Activated naive CD4-positive, alpha-beta T cell treated with anti-CD3 and anti-CD28 coated beads, Interleukin-2, amount 10 ng/mL, durations not matched to agents 7 days and 5 days (primary cell): Measurements from ENCODE around the gene CEL.

Experiments
- CTCF ChIA-PET: fragments of 350-600 bp; sonication (Branson Sonifier 250); formaldehyde crosslinking; loops from one replicate; lab custom pipeline; 2021; ENCODE audit warnings: antibody characterized with exemption; lab: Charles Lee
- DNase-seq: peaks from one replicate; pipeline ENCODE4 v3.0.0-alpha.2; 2020
- H3K27ac Mint-ChIP-seq: one replicate; pipeline ENCODE4 v1.8.0; 2021; ENCODE audit warnings: mild to moderate bottlenecking, moderate library complexity, mixed read lengths
- H3K27me3 Mint-ChIP-seq: one replicate; pipeline ENCODE4 v1.8.0; 2021; ENCODE audit warnings: mild to moderate bottlenecking, mixed read lengths
- H3K36me3 Mint-ChIP-seq: one replicate; pipeline ENCODE4 v1.8.0; 2021; ENCODE audit warnings: mixed read lengths
- H3K4me1 Mint-ChIP-seq: one replicate; pipeline ENCODE4 v1.8.0; 2021; ENCODE audit warnings: mixed read lengths
- H3K4me3 Mint-ChIP-seq: one replicate; pipeline ENCODE4 v1.8.0; 2021; ENCODE audit warnings: mild to moderate bottlenecking, moderate library complexity, mixed read lengths
- H3K9me3 Mint-ChIP-seq: one replicate; pipeline ENCODE4 v1.8.0; 2021; ENCODE audit warnings: mixed read lengths

CEL gene

DNA sequence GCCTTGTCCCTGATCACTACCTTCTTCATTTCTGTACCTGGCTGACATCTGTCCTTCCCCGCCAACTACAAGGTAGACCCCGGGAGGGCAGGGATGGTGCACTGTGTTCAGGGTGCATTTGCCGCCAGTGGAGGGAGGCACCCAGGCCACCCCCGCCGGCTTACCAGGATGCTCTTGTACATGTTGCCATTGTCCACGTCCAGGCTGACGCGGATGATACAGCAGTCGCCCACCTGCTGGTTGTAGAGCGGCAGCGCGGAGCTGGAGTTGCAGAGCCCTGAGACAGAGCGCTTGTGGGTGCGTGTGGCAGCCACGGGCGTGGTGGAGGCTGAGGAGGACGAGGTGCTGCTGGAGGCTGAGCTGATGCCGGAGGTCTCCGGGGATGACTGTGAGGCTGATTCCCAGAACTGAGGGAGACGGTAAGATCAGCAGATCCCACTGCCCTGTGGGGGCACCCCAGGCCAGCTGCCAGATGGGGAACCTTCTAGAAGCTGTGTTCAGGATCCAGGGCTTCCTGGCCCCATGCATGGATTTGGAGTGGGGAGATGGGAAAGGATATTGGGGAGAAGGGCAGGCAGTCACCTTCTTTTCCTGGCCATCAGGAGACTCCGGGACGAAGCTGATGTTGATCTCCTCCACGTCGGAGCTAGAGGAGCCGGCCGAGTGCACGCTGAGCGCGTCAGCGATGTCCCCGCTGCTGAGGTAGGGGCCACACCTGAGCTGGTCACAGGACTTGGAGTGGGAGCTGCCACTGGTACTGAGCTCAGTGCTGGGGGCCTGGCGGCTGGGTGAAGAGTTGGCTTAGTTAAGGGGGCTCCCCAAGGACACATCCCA, 39.8 kb downstream of the CEL start:
- H3K4me3 Mint-ChIP-seq = no peak overlapping the region
- H3K4me1 Mint-ChIP-seq = peaks cover 2% of the 10 kb centered on the region
- DNase-seq = no peak
- peaks cover 1% of the 10 kb centered on the region for H3K9me3 Mint-ChIP-seq
- CTCF ChIA-PET = interaction anchor here (0.7 to 23.0 kb wide), 11 partner anchors 9 to 85 kb away, joined by 3 to 357 read pairs (median 4); no protein-coding TSS in a partner anchor
- peak overlapping the region; percentile 30 for H3K27ac Mint-ChIP-seq
- H3K27me3 Mint-ChIP-seq = no peaks in the 10 kb centered on the region
- peaks cover 55% of the 10 kb centered on the region for H3K36me3 Mint-ChIP-seq

DNA sequence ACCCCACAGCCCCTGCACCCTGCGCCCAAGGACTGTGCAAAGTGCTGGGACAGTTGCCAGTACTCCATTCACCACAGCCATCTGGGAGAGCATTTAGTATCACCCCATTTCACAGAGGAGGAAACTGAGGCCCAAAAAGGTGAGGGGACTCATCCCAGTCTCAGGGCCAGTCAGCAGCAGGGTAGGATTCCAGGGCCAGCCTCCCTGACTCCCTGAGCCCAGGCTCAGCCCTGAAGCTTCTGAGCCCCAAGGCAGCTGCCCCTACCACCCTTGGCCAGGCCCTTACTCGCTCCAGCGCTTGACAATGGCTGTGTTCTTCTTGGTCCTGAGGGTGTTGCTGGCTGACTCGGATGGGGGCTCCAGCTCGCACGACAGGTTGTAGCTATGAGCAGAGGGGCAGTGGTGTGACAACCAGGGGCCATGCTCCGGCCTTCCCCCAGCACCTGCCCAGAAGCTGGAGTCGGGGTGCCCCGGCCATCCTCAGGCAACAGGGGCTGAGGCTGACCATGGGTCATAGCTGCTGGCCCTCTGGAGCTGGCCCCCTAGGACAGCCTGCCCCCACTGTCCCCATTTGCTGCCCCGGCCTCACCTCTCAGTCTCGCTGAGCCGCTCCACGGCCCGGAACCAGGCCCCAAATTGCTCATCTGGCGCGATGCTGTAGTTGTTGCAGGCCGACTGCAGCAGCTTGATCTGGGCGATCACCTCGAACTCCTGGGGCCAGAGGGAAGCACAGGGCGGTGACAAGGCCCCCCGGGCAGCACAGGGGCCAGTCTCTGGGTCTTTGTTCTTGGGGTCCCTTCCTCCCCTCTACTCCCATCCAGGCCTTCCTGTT, 40.6 kb downstream of the CEL start:
- no peaks in the 10 kb centered on the region for H3K27me3 Mint-ChIP-seq
- H3K36me3 Mint-ChIP-seq = peaks cover 50% of the 10 kb centered on the region
- no peak overlapping the region for H3K27ac Mint-ChIP-seq
- DNase-seq = no peak
- CTCF ChIA-PET = interaction anchor here (0.9 to 23.0 kb wide), 12 partner anchors 8 to 84 kb away, joined by 3 to 357 read pairs (median 4); no protein-coding TSS in a partner anchor
- no peaks in the 10 kb centered on the region for H3K9me3 Mint-ChIP-seq
- peaks cover 4% of the 10 kb centered on the region for H3K4me1 Mint-ChIP-seq
- H3K4me3 Mint-ChIP-seq = no peak overlapping the region

DNA sequence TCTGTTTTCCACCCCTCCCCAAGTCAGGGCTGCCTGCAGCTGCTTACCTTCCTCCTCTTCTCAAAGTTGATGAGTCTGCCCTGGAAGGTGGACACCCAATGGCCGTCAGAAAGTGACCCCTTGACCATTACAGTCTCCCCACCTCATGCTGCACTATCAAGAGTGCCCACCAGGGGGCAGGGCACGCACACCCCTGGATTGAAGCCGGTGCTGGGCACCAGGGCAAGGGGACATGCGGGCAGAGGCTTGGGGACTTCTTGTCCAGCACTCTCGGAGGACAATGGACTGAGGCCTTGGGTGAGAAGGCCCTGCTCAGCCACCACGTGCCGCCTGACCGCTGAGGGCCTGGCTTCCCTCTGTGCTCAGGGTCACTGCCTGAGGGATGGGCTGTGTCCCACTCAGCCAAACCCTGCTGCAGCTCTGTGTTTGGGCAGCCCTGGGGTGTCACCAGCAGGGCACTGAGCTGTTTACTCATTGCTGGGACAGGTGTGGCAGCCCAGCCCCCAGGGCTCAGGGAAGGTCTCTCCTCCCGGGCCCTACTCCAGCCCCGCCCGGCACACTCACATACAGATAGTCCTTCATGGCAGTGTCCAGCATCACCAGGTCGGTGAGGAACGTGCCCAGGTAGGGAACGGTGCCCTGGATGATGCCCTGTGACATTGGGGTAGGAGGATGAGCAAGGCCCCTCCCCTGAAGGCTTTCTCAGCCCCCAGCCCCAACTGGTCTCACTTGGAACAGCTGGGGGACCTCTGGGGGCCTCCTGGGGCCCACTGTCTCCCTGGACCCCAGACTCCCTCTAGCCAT, 41.6 kb downstream of the CEL start:
- H3K27ac Mint-ChIP-seq = peak overlapping the region; percentile 54

DNA sequence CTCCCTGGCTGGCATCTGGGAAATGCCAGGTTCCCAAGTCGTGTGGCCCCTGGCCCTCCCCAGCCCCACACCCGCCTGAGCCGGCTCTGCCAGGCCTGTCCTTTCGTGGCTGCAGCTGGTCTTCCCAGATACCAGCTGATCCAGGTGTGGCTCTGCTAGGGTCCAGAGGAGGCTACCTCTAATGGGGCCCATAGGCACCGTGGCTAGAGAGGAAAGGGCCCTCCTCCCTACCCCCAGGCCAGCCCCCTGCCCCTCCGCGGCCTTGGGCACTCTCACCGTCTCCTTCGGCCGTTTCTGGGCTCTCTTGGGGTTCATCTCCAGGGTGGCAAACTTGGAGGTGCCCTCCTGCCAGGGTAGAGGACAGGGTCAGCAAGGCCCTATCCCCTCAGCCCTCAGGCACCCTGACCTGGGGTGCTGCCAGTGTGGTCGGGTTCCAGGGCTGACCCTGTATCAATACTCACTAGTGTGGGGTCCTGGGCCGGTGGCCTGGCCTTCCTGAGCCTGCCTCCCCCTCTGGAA, 42.3 kb downstream of the CEL start:
- no peaks in the 10 kb centered on the region for H3K9me3 Mint-ChIP-seq
- H3K27me3 Mint-ChIP-seq = no peaks in the 10 kb centered on the region
- no peak for DNase-seq
- H3K4me3 Mint-ChIP-seq = no peak overlapping the region
- H3K4me1 Mint-ChIP-seq = peaks cover 4% of the 10 kb centered on the region
- CTCF ChIA-PET = interaction anchor here (1.4 to 23.0 kb wide), 5 partner anchors 9 to 43 kb away, joined by 3 to 357 read pairs (median 5); no protein-coding TSS in a partner anchor
- H3K36me3 Mint-ChIP-seq = peaks cover 46% of the 10 kb centered on the region
- H3K27ac Mint-ChIP-seq = no peak overlapping the region

More for the DNA sequence above, 41.6 kb downstream of the CEL start:
- no peak overlapping the region for H3K4me3 Mint-ChIP-seq
- H3K9me3 Mint-ChIP-seq = no peaks in the 10 kb centered on the region
- no peaks in the 10 kb centered on the region for H3K27me3 Mint-ChIP-seq
- peaks cover 4% of the 10 kb centered on the region for H3K4me1 Mint-ChIP-seq
- H3K36me3 Mint-ChIP-seq = peaks cover 48% of the 10 kb centered on the region
- peak; percentile 67 for DNase-seq
- CTCF ChIA-PET = interaction anchor here (1.0 to 23.0 kb wide), 10 partner anchors 9 to 83 kb away, joined by 3 to 357 read pairs (median 4); no protein-coding TSS in a partner anchor

DNA sequence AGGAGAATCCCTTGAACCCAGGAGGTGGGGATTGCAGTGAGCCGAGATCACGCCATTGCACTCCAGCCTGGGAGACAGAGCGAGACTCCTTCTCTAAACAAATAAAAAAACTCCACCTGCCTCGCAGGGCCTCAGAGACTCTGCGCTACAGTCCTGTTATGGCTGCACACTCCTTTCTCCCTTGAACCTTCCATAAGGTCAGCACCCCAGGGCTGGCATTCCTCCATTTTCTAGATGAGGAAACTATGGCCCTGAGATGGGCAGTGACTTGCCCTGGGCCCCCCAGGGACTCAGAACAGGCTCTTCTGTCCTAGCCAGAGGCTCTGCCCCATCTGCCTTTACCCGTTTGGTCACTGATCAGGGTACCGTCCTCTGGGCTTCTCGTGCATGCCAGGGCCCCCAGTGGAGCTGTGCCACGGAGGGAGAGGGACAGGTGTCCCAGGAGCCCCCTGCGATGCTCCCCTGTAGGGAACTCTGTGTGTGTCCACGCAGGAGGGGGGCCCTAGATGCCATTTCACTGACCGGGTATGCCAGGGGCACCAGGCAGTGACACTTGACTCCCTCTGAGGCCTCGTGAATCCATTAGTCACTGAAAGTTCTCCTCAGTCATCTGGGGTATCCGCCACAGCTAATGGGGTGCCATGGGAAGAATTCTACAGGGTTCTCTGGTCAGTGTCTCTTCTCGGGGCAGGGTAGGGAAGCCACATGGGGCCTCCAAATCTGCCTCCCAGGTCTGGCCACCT, 43.1 kb downstream of the CEL start:
- no peaks in the 10 kb centered on the region for H3K27me3 Mint-ChIP-seq
- H3K36me3 Mint-ChIP-seq = peaks cover 48% of the 10 kb centered on the region
- peak overlapping the region; percentile 33 for H3K27ac Mint-ChIP-seq
- CTCF ChIA-PET = interaction anchor here (4.4 to 23.0 kb wide), 2 partner anchors 10 to 42 kb away, joined by 24 to 357 read pairs; no protein-coding TSS in a partner anchor
- DNase-seq = peak; percentile 3
- H3K9me3 Mint-ChIP-seq = no peaks in the 10 kb centered on the region
- H3K4me3 Mint-ChIP-seq = no peak overlapping the region
- peaks cover 4% of the 10 kb centered on the region for H3K4me1 Mint-ChIP-seq

DNA sequence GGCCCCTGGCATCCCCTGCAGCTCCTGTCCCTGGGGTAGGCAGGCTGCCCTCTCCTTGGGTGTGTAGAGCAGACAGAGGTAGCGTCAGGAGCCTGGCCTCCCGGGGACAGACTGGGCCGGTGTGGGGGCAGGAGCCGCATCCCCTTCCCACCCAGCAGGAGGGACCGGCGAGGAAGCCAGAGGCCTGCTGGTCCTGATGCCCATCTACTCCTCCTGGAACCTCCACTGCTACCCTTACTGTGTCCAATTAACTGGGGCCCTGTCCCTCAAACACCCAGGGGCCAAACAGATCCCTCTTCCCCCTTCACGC, 43.6 kb downstream of the CEL start:
- peaks cover 4% of the 10 kb centered on the region for H3K4me1 Mint-ChIP-seq
- peak; percentile 9 for DNase-seq
- no peak overlapping the region for H3K4me3 Mint-ChIP-seq
- H3K9me3 Mint-ChIP-seq = no peaks in the 10 kb centered on the region
- no peak overlapping the region for H3K27ac Mint-ChIP-seq
- H3K36me3 Mint-ChIP-seq = peaks cover 50% of the 10 kb centered on the region
- CTCF ChIA-PET = interaction anchor here (1.8 to 23.0 kb wide), 3 partner anchors 9 to 41 kb away, joined by 7 to 357 read pairs (median 24); no protein-coding TSS in a partner anchor
- H3K27me3 Mint-ChIP-seq = no peaks in the 10 kb centered on the region

DNA sequence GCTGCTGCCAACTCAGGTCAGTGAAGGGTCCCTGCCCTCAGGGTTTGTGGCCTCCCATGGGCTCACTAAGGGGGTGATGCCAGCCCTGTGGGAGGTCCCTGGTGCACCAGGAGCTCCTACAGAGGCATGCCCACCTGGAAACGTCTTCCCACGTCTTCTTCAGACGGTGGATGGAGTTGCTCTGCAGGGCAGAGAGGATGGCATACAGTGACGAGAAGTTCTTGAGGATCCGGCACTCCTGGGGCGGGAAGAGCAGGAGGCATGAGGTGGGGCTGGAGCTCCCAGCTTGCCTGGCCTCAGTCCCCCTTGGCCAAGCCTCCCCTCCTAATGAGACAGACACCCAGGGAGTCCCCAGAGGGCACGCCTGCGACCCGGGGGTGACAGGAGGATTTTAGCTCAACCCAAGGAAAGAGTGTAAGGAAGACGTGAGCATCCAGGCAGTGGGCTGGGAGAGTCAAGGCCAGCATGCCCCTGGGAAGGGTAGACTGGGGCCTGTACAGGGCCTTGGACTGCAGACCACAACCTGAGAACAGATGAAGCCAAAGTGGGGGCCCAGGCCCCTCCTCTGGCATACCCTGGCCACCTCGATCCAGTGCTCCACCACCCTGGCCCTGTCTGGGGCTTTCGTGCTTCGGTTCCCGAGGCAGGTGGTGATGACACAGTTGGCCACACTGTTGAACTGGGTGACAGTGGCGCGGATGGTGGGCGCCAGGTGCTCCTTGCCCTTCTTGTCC, 44.9 kb downstream of the CEL start:
- DNase-seq = peak; percentile 12
- CTCF ChIA-PET = interaction anchor here (1.1 to 23.0 kb wide), 4 partner anchors 25 to 58 kb away, joined by 3 to 357 read pairs (median 6); no protein-coding TSS in a partner anchor
- Mint-ChIP-seq H3K27me3 (no peaks in the 10 kb centered on the region), H3K9me3 (no peaks in the 10 kb centered on the region), H3K4me3 (no peak overlapping the region), H3K36me3 (peaks cover 40% of the 10 kb centered on the region), H3K27ac (no peak overlapping the region), H3K4me1 (peaks cover 4% of the 10 kb centered on the region)

DNA sequence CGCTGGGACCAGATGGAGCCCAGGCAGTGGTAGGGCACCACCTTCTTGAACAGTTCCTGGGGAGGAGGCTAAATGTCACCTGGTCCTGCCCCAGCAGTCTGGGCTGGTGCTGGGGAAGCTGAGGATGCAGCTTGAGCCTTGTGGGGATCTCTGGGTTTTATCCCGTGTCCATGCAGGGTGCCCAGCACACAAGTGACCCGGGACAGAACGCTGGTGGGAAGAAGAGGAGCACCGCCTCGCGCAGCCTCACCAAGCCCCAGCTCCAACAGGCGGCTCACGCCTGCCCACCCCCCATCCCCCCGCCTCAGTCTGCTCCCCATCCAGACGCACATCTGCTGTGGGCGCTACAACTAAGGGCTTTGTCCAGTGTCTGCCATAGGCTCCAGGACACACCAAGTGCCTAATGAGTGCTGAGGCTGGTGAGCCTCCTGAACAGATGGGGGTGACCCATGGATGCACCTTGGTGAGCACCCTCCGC, 45.5 kb downstream of the CEL start:
- CTCF ChIA-PET = interaction anchor here (0.9 to 23.0 kb wide), 7 partner anchors 11 to 82 kb away, joined by 3 to 357 read pairs (median 4); no protein-coding TSS in a partner anchor

DNA sequence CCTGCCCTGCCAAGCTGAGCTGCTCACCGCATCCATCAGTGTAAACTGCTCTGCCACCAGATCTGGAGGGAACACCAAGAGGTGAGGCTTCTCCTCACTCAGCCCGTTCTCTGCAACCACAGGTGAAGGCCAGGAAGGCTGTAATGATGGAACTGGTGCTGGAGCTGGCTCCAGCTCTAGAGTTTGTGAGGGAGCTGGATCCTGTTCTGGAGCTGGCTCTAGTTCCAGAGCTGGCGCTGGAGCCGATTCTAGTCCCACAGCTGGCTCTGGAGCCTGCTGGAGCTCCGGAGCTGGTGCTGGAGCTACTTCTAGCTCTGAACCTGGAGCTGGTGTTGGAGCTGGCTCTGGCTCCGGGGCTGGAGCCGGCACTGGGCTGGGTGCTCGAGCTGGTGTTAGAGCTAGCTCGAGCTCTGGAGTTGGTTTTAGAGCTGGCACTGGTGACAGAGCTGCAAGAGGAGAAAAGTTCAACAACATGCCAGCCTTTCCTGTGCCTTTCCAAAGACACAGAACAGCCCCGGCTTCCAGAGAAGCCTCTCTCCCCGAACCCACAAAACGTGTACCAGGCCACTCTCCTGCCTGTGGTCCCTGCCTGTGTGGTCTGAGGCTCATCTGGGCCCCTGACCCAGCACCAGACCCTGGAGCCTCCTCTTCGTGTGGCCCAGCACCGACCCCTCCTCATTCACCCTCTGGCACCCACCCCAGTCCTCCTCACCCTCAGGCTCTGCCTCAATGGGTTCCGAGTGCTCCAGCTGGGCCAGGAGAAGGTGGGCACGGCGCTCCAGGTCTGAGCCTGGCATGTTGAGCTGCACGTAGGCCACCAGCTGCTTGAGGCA, 46.4 kb downstream of the CEL start:
- no peak overlapping the region for H3K27ac Mint-ChIP-seq
- DNase-seq = peak; percentile 10
- peaks cover 15% of the 10 kb centered on the region for H3K4me1 Mint-ChIP-seq
- CTCF ChIA-PET = interaction anchor here (0.9 to 23.0 kb wide), 6 partner anchors 10 to 83 kb away, joined by 3 to 357 read pairs (median 4); no protein-coding TSS in a partner anchor
- H3K27me3 Mint-ChIP-seq = no peaks in the 10 kb centered on the region
- H3K36me3 Mint-ChIP-seq = peaks cover 34% of the 10 kb centered on the region
- H3K9me3 Mint-ChIP-seq = no peaks in the 10 kb centered on the region
- no peak overlapping the region for H3K4me3 Mint-ChIP-seq

More for the DNA sequence above, 45.5 kb downstream of the CEL start:
- no peak for DNase-seq
- no peak overlapping the region for H3K4me3 Mint-ChIP-seq
- peaks cover 37% of the 10 kb centered on the region for H3K36me3 Mint-ChIP-seq
- H3K4me1 Mint-ChIP-seq = peaks cover 7% of the 10 kb centered on the region
- no peaks in the 10 kb centered on the region for H3K9me3 Mint-ChIP-seq
- H3K27ac Mint-ChIP-seq = no peak overlapping the region
- H3K27me3 Mint-ChIP-seq = no peaks in the 10 kb centered on the region

DNA sequence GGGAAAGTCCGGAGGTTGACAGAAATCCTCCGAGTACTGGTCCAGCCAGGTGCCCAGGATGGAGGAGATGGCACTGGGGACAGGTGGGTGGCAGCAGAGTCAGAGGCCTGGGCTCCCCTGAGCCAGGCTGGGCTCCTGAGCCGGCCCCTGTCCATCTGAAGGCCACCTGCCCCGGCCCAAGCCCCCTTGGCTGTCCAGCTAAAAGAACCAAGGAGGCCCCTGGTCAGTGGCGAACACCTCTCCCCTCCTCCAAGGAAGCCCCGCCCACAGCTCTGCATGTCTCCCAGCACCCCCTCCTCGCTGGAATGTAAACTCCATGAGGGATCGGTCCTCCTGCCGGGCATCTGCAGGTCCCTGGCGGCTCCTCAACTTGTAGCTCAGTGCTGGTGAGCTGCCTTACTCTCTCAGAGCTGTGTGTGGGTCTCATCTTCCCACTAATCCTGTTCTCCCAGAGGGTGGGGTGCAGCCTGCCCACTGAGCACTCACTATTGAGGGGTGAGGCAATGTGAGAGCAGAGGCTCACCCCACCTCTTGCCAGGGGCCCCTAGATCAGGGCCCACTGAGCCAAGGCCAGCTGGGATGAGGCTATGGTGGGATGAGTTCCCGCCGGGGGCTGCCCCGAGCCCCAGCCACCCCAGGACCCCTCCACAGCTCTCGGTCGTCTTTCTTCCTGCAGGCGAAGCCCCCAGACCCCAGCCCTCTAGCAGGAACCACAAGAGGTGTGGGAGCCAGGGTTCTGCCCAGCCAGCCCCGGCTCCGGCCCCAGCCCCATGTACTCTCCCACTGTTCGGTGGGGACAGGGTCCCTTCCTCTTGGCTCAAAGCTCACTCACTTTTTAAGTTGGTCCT, 47.2 kb downstream of the CEL start:
- CTCF ChIA-PET = interaction anchor here (1.1 to 23.0 kb wide), 2 partner anchors 9 to 38 kb away, joined by 4 to 357 read pairs; no protein-coding TSS in a partner anchor
- no peak for DNase-seq
- Mint-ChIP-seq H3K4me1 (peaks cover 24% of the 10 kb centered on the region), H3K9me3 (no peaks in the 10 kb centered on the region), H3K4me3 (no peak overlapping the region), H3K36me3 (peaks cover 34% of the 10 kb centered on the region), H3K27ac (peak overlapping the region; percentile 19), H3K27me3 (no peaks in the 10 kb centered on the region)
